ENCODE measurements around the gene FLRT2. TPM values are rescaled to one million over a fixed set of nuclear protein-coding genes. Genes with fewer than 3 reads are reported as not detected.
A peak's percentile ranks its signal among the peaks of the same experiment; 100 is the strongest.

FLRT2 gene
- total and polyA plus RNA-seq, 10 donors: 7.8 to 63.9 (median 23.8) TPM

DNA sequence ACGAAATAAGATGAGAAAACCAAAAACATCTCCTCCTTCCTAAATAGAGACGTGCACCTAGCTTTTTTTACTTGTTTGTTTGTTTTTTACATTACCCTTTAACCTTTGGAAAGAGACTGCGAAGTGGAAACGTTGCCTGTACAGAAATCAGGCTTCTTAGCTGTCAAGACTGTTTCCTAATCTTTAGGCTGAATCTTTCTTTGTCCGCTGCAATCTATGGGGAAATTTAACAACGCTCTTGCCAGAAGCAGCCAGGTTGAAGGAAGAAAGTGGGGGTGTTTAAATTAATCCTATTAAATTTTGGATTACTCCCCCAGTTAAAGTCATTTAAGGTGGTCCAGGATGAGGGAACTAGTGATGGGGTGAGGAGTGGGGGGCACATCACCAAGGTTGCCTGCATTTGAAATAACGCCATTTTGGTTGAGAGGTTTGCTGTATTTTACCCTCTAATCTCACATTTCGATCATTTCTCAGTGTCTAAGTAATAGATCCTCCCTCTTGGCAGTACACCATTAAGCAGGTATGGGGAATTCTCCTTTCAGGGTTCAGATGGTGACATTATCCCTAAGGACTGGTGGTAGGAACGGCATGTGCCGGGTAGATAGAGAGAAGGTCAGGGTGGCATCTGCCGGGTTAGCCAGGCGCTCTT is 2.6 kb downstream of the FLRT2 start:
- H3K9me3 ChIP-seq: no peaks in the 10 kb centered on the region
- WGBS, 5 donors: 2 to 4% (median 3%) methylated on average over 12 of the region's 12 CpGs
- peak overlapping the region; percentile 12 to 73 (median 50) for H3K4me3 ChIP-seq
- peak overlapping the region in 5 of 8 donors; percentile 64 to 79 (median 69) for H3K27ac ChIP-seq
- no peaks in the 10 kb centered on the region for H3K36me3 ChIP-seq
- H3K27me3 ChIP-seq (replicated peaks in 1 of 7): peaks cover 0 to 78% (median 42%) of the 10 kb centered on the region in 7 donors
- peaks cover 0 to 63% (median 21%) of the 10 kb centered on the region in 6 donors for H3K4me1 ChIP-seq
- TF ChIP-seq POLR2A (IDR thresholded peaks at IDR 0.05) (no peak), POLR2AphosphoS5 (IDR thresholded peaks at IDR 0.05) (no peak)
- TF ChIP-seq, protein P1, sequence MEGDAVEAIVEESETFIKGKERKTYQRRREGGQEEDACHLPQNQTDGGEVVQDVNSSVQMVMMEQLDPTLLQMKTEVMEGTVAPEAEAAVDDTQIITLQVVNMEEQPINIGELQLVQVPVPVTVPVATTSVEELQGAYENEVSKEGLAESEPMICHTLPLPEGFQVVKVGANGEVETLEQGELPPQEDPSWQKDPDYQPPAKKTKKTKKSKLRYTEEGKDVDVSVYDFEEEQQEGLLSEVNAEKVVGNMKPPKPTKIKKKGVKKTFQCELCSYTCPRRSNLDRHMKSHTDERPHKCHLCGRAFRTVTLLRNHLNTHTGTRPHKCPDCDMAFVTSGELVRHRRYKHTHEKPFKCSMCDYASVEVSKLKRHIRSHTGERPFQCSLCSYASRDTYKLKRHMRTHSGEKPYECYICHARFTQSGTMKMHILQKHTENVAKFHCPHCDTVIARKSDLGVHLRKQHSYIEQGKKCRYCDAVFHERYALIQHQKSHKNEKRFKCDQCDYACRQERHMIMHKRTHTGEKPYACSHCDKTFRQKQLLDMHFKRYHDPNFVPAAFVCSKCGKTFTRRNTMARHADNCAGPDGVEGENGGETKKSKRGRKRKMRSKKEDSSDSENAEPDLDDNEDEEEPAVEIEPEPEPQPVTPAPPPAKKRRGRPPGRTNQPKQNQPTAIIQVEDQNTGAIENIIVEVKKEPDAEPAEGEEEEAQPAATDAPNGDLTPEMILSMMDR (IDR thresholded peaks at IDR 0.05 in 8 of 11, conservative IDR thresholded peaks at IDR 0.05 in 3 of 11): no peak
- intact Hi-C loops (cut with DNase I; ENCODE audit: low total_unique reads): no loop called here
- DNase-seq: no peak

DNA sequence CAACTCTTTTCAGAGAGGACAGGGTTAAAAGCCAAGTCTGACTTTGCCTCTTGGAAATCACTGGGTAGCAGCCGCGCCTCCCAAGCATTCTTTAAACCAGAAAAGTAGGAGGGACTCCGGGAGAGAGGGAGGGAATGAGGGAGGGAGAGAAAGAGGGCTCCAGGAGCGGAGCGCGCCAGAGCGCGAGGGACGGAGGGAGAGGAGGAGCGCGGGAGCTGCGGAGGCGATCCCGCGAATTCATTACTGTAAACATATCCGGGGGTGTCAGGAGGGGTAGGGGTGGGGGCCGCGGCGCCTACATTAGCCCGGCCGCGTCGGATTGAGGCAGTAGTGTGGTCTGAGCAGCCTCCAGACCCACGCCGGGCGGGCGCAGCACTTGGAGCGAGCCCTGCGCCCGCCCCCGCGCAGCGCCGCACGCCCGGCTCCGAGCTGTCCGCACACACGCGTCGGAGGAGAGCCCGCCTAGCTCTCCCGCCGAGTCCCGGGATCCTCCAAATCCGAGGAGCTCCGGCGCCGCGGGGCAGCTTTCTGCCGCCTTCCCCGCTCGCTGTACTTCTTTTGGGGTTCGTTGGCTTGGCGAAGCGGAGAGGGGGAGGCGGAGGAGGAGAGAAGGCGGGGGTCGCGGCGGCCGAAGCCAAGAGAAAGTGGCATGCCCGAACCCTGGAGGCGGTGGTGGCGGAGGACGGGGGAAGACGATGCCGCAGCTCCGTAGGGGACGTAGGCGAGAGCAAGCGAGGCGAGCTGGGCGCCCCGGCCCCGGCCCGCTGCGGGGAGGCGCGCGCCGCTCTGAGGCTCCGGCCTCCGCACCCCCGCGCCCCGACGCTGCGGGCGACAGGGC is 3.3 kb downstream of the FLRT2 start:
- DNase-seq: no peak
- TF ChIP-seq POLR2A (IDR thresholded peaks at IDR 0.05): no peak
- TF ChIP-seq, protein P1 (IDR thresholded peaks at IDR 0.05 in 8 of 11, conservative IDR thresholded peaks at IDR 0.05 in 3 of 11): no peak
- TF ChIP-seq POLR2AphosphoS5 (IDR thresholded peaks at IDR 0.05): peak in 2 of 3 donors; percentile 31 to 62
- peaks cover 0 to 74% (median 42%) of the 10 kb centered on the region in 7 donors for H3K27me3 ChIP-seq (replicated peaks in 1 of 7)
- 0 to 11% (median 4%) methylated on average over 17 to 90 of the region's 90 CpGs for WGBS, 5 donors
- peak overlapping the region in 7 of 8 donors; percentile 36 to 79 (median 69) for H3K27ac ChIP-seq
- intact Hi-C loops (cut with DNase I; ENCODE audit: low total_unique reads): no loop called here
- H3K4me1 ChIP-seq: peaks cover 0 to 58% (median 21%) of the 10 kb centered on the region in 6 donors
- H3K9me3 ChIP-seq: no peaks in the 10 kb centered on the region
- no peaks in the 10 kb centered on the region for H3K36me3 ChIP-seq
- peak overlapping the region in 7 of 8 donors; percentile 47 to 73 (median 52) for H3K4me3 ChIP-seq

DNA sequence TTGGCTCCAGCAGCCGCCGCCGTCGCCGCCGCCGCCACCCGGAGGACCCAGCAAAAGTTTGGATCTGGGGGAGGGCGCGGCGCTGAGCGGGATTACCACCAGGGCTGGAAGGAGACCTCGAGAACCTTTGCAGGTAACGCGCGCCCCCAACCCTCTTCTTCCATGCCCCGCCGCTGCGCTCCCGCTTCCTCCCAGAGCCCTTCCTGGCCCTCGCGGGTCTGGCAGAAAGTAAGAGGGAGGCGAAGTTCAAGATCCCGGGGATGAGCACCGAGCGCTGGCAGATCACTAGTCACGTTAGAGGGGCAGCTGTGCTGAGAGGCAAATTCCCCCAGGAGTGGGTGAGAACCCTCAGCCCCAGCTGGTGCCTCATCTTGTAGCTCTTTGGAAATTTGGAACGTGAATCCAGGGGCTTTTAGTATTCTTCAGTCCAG is 3.9 kb downstream of the FLRT2 start:
- H3K36me3 ChIP-seq: no peaks in the 10 kb centered on the region
- no peaks in the 10 kb centered on the region for H3K9me3 ChIP-seq
- peaks cover 0 to 55% (median 21%) of the 10 kb centered on the region in 6 donors for H3K4me1 ChIP-seq
- peak overlapping the region; percentile 13 to 73 (median 50) for H3K4me3 ChIP-seq
- intact Hi-C loops (cut with DNase I; ENCODE audit: low total_unique reads): no loop called here
- TF ChIP-seq POLR2AphosphoS5 (IDR thresholded peaks at IDR 0.05): no peak
- TF ChIP-seq, protein P1 (IDR thresholded peaks at IDR 0.05 in 8 of 11, conservative IDR thresholded peaks at IDR 0.05 in 3 of 11): no peak
- no peak for TF ChIP-seq POLR2A (IDR thresholded peaks at IDR 0.05)
- WGBS, 5 donors: 2 to 6% (median 4%) methylated on average over 10 to 28 of the region's 28 CpGs
- H3K27ac ChIP-seq: peak overlapping the region in 6 of 8 donors; percentile 15 to 79 (median 66)
- H3K27me3 ChIP-seq (replicated peaks in 1 of 7): peaks cover 0 to 67% (median 42%) of the 10 kb centered on the region in 7 donors
- DNase-seq: no peak
